GM19372 (cell line): ENCODE data around the gene GSS.

ENCODE experiments used
- ATAC-seq: cut with Tn5 transposase; IDR thresholded peaks from one replicate; pipeline ENCODE4 v1.9.1; 2021; ENCODE audit warnings: mild to moderate bottlenecking, low read depth, moderate library complexity; ENCODE audit not compliant: unreplicated experiment

Gene GSS

GRCh38 chr20:34949120-34949519 is 6.5 kb downstream of the GSS start:
- ATAC-seq, result no peak

- no peak for ATAC-seq
These were observed 7.6 kb downstream of the GSS start for GRCh38 chr20:34948030-34948429.

- no peak for ATAC-seq
These were observed 8.3 kb downstream of the GSS start for GRCh38 chr20:34947336-34947735.

- ATAC-seq, result no peak
These were observed 8.9 kb downstream of the GSS start for GRCh38 chr20:34946661-34947060.

GRCh38 chr20:34945315-34946077 is 10.1 kb downstream of the GSS start:
- ATAC-seq, result no peak

- ATAC-seq, result no peak
These were observed 11.6 kb downstream of the GSS start for GRCh38 chr20:34943808-34944567.

- no peak for ATAC-seq
These were observed 13.3 kb downstream of the GSS start for GRCh38 chr20:34942301-34942700.

- no peak for ATAC-seq
These were observed 14.4 kb downstream of the GSS start for GRCh38 chr20:34941226-34941625.

GRCh38 chr20:34940081-34940481 is 15.5 kb downstream of the GSS start:
- no peak for ATAC-seq

GRCh38 chr20:34938466-34939163 is 17.0 kb downstream of the GSS start:
- ATAC-seq, result no peak

GRCh38 chr20:34931771-34932170 is 23.8 kb downstream of the GSS start:
- ATAC-seq, result no peak

- ATAC-seq, result no peak
These were observed 27.2 kb downstream of the GSS start for GRCh38 chr20:34928411-34928810.

GRCh38 chr20:34927736-34928135 is 27.9 kb downstream of the GSS start:
- no peak for ATAC-seq

- ATAC-seq, result no peak
These were observed 29.0 kb downstream of the GSS start for GRCh38 chr20:34926581-34926980.

- no peak for ATAC-seq
These were observed 29.6 kb downstream of the GSS start for GRCh38 chr20:34925981-34926380.

GRCh38 chr20:34925341-34925740 is 30.3 kb downstream of the GSS start:
- ATAC-seq, result no peak

GRCh38 chr20:34923414-34923813 is 32.2 kb downstream of the GSS start:
- ATAC-seq, result no peak

GRCh38 chr20:34922654-34923381 is 32.8 kb downstream of the GSS start:
- no peak for ATAC-seq

- no peak for ATAC-seq
These were observed 34.2 kb downstream of the GSS start for GRCh38 chr20:34921436-34921835.

GRCh38 chr20:34920055-34920454 is 35.6 kb downstream of the GSS start:
- no peak for ATAC-seq
